Endothelial cell of umbilical vein (primary cell): ENCODE measurements around the gene MAGI1. TPM values are rescaled to one million over a fixed set of nuclear protein-coding genes. Genes with fewer than 3 reads are reported as not detected.
"Not testable (repeated sequence)": the region's sequence is repeated elsewhere in the genome, so short reads cannot be mapped to it uniquely, and the experiment has no call there.

Experiments
- BruUV-seq: library from RNA; stranded (reverse); fragments of 400-500 nt; replicated peaks from 2 replicates; lab custom pipeline; 2021; lab: Mats Ljungman, UMichigan
- CTCF ChIA-PET: fragments of 300-600, 350-600 bp; sonication (Branson Sonifier 250); formaldehyde crosslinking; loops from one replicate; lab custom pipeline; 2021; ENCODE audit warnings: antibody characterized with exemption, inconsistent platforms; lab: Charles Lee
- POLR2A ChIA-PET: fragments of 300-600, 350-600 bp; sonication (Branson Sonifier 250); formaldehyde crosslinking; loops from one replicate; lab custom pipeline; 2021; ENCODE audit warnings: antibody characterized with exemption, inconsistent platforms; lab: Charles Lee
- DNase-seq: peaks from one replicate; pipeline ENCODE4 v3.0.0-alpha.2; 2011; ENCODE audit warnings: low read depth, low spot score
- FAIRE-seq: peaks from 2 replicates; lab custom pipeline; 2011; peaks lifted over from hg19 to GRCh38; lab: Jason Lieb, UNC
- H2AFZ ChIP-seq: 2 replicates; pipeline ENCODE4 v1.6.0; 2012; ENCODE audit warnings: low read depth, low read length, control low read depth, inconsistent platforms
- H3K27ac ChIP-seq: 2 replicates; pipeline ENCODE4 v1.5.1; 2011; ENCODE audit warnings: low read depth, mild to moderate bottlenecking, control low read depth, low read length, moderate library complexity; ENCODE audit not compliant: insufficient read depth
- H3K27me3 ChIP-seq, 2 experiments: 2 replicates each; pipeline versions ENCODE4 v1.6.0 to v1.6.1; 2011; ENCODE audit warnings: low read length in 2 of 2, mixed read lengths in 1 of 2; ENCODE audit not compliant: control insufficient read depth in 2 of 2, insufficient read depth in 2 of 2
- H3K36me3 ChIP-seq, 2 experiments: 2 replicates in 1 of 2; 3 replicates in 1 of 2; pipeline ENCODE4 v1.5.1; 2011; ENCODE audit warnings: low read length in 2 of 2, mild to moderate bottlenecking in 1 of 2, moderate library complexity in 1 of 2; ENCODE audit not compliant: control insufficient read depth in 2 of 2, insufficient read depth in 2 of 2; ENCODE audit errors: extremely low read depth in 1 of 2
- H3K4me1 ChIP-seq: 3 replicates; pipeline ENCODE4 v1.5.1; 2011; ENCODE audit warnings: mild to moderate bottlenecking, low read length; ENCODE audit not compliant: control insufficient read depth, insufficient read depth; ENCODE audit errors: extremely low read depth
- H3K4me2 ChIP-seq: 2 replicates; pipeline ENCODE4 v1.6.1; 2011; ENCODE audit warnings: low read length, control low read depth, mixed read lengths; ENCODE audit not compliant: insufficient read depth
- H3K4me3 ChIP-seq, 3 experiments: fragments of 200-600 bp in 1 of 3; sonication (generic), shearing (Covaris generic) in 1 of 3; replicated peaks in 1 of 3; 2 replicates each; pipeline ENCODE4 v1.5.1; 2011 to 2016; ENCODE audit warnings: control low read depth in 3 of 3, low read length in 3 of 3, mild to moderate bottlenecking in 2 of 3, inconsistent platforms in 1 of 3, low read depth in 1 of 3, moderate library complexity in 1 of 3; ENCODE audit not compliant: insufficient read depth in 1 of 3
- H3K79me2 ChIP-seq: 2 replicates; pipeline ENCODE4 v1.6.0; 2012; ENCODE audit warnings: low read length, inconsistent platforms; ENCODE audit not compliant: control insufficient read depth, insufficient read depth
- H3K9ac ChIP-seq: replicated peaks from 2 replicates; pipeline ENCODE3; 2011; ENCODE audit warnings: low read length, control low read depth; ENCODE audit not compliant: insufficient read depth; ENCODE audit errors: extremely low read depth
- H3K9me1 ChIP-seq: replicated peaks from 3 replicates; pipeline ENCODE4 v1.6.0; 2011; ENCODE audit warnings: mild to moderate bottlenecking, low read length; ENCODE audit not compliant: control insufficient read depth, insufficient read depth; ENCODE audit errors: extremely low read depth
- H3K9me3 ChIP-seq: replicated peaks from 2 replicates; pipeline ENCODE4 v1.5.1; 2012; ENCODE audit warnings: low read length, inconsistent platforms; ENCODE audit not compliant: control insufficient read depth, insufficient read depth
- H4K20me1 ChIP-seq: replicated peaks from 2 replicates; pipeline ENCODE3; 2011; ENCODE audit warnings: mild to moderate bottlenecking, low read length; ENCODE audit not compliant: control insufficient read depth, insufficient read depth; ENCODE audit errors: extremely low read depth
- EZH2 ChIP-seq: IDR thresholded peaks from 2 replicates; pipeline ENCODE4 v1.6.1; 2012; ENCODE audit warnings: borderline replicate concordance, low read depth, mild to moderate bottlenecking, moderate library complexity, low read length, inconsistent platforms; ENCODE audit not compliant: severe bottlenecking
- FOS ChIP-seq: IDR thresholded peaks from 2 replicates; pipeline ENCODE4 v1.6.1; 2011; ENCODE audit warnings: mild to moderate bottlenecking, low read length, moderate library complexity, borderline replicate concordance; ENCODE audit not compliant: insufficient read depth
- GATA2 ChIP-seq: IDR thresholded peaks from 2 replicates; pipeline ENCODE4 v1.7.0; 2011; ENCODE audit warnings: low read depth, mild to moderate bottlenecking, moderate library complexity, mixed read lengths, low read length; ENCODE audit not compliant: insufficient read length, insufficient read depth
- JUN ChIP-seq: IDR thresholded peaks from 2 replicates; pipeline ENCODE4 v1.6.1; 2011; ENCODE audit warnings: borderline replicate concordance, low read depth; ENCODE audit not compliant: insufficient read length, insufficient read depth
- MYC ChIP-seq: IDR thresholded peaks from one replicate; pipeline ENCODE4 v1.6.1; 2011; ENCODE audit warnings: mild to moderate bottlenecking, low read depth, low read length
- POLR2A ChIP-seq: IDR thresholded peaks from 2 replicates; pipeline ENCODE4 v1.6.1; 2012; ENCODE audit warnings: low read depth, mild to moderate bottlenecking, control low read depth, low read length
- POLR2AphosphoS5 ChIP-seq: IDR thresholded peaks from 2 replicates; pipeline ENCODE4 v1.6.1; 2012; ENCODE audit warnings: low read depth, mild to moderate bottlenecking, control low read depth, low read length, moderate library complexity; ENCODE audit not compliant: insufficient read depth
- dilution Hi-C: fragments of 300-500 bp; cut with MboI; formaldehyde crosslinking; loops from one replicate; pipeline ENCODE4 v1.15.0; 2019; ENCODE audit warnings: low sequenced_read_pairs; ENCODE audit not compliant: extremely low pct_ligation_motif_present
- intact Hi-C: fragments of 100-400 bp; cut with micrococcal nuclease; formaldehyde crosslinking; loops from one replicate; pipeline ENCODE4 v1.10.0; 2022
- polyA plus RNA-seq, 4 experiments: library from polyadenylated mRNA; depleted of rRNA in 3 of 4; stranded (reverse) in 3 of 4; unstranded in 1 of 4; fragments of >200 nt; gene quantifications; 2 replicates each; pipeline versions ENCODE4 v1.2.1 to v1.2.3, GENCODE V29; 2011 to 2012; ENCODE audit warnings: missing spikeins in 1 of 4
- total RNA-seq: library from RNA; stranded (reverse); gene quantifications from 2 replicates; pipeline ENCODE4 v1.2.3, GENCODE V29; 2021
- TF ChIP-seq, protein P1 (sequence below): IDR thresholded peaks from 2 replicates; pipeline ENCODE4 v1.6.1; 2011; ENCODE audit not compliant: insufficient read depth, insufficient read length
- TF ChIP-seq, protein P2 (sequence below), 2 donors: IDR thresholded peaks; 1 replicate in 1 of 2; 2 replicates in 1 of 2; pipeline ENCODE4 v1.5.1; 2011; ENCODE audit warnings: low read length in 2 of 2, mild to moderate bottlenecking in 2 of 2, moderate library complexity in 2 of 2, control low read depth in 1 of 2, inconsistent platforms in 1 of 2, low read depth in 1 of 2; ENCODE audit not compliant: insufficient read depth in 1 of 2; ENCODE audit errors: extremely low read depth in 1 of 2

MAGI1 gene
- total and polyA plus RNA-seq, 2 donors (not counting 3 experiments of a cell fraction or from before 2014, with no cell fraction given), result 10.1 to 47.9 TPM

DNA sequence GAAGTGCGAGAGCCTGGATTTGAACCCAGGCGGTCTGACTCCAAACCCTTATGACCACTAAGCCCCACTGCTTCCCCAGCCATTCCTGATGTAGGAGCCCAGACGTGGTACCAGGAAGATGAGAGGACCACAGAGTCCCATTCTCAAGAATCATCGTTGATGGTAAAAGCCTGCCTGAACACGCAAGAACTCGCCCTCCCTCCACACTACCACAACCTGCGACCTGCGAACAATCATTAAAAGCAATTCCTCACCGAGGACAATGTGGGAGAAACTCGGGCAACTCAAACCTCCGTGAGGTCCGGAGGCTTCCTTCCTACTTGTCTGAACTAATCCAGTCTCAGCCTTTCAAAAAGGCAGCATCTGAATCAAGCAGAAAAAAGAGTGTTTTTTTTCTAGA is 10.3 kb downstream of the MAGI1 start:
- no peaks in the 10 kb centered on the region for H3K36me3 ChIP-seq
- intact Hi-C loops, result no loop called here
- FAIRE-seq (no peak), DNase-seq (no peak)
- dilution Hi-C loops, result no loop called here
- peaks cover 16% of the 10 kb centered on the region for H3K79me2 ChIP-seq
- TF ChIP-seq, protein P1, sequence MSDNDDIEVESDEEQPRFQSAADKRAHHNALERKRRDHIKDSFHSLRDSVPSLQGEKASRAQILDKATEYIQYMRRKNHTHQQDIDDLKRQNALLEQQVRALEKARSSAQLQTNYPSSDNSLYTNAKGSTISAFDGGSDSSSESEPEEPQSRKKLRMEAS, result no peak
- TF ChIP-seq GATA2, result no peak
- TF ChIP-seq POLR2A, result no peak
- TF ChIP-seq JUN, result no peak
- no peak for TF ChIP-seq POLR2AphosphoS5
- no peak for TF ChIP-seq FOS
- TF ChIP-seq EZH2, result no peak
- TF ChIP-seq, protein P2, sequence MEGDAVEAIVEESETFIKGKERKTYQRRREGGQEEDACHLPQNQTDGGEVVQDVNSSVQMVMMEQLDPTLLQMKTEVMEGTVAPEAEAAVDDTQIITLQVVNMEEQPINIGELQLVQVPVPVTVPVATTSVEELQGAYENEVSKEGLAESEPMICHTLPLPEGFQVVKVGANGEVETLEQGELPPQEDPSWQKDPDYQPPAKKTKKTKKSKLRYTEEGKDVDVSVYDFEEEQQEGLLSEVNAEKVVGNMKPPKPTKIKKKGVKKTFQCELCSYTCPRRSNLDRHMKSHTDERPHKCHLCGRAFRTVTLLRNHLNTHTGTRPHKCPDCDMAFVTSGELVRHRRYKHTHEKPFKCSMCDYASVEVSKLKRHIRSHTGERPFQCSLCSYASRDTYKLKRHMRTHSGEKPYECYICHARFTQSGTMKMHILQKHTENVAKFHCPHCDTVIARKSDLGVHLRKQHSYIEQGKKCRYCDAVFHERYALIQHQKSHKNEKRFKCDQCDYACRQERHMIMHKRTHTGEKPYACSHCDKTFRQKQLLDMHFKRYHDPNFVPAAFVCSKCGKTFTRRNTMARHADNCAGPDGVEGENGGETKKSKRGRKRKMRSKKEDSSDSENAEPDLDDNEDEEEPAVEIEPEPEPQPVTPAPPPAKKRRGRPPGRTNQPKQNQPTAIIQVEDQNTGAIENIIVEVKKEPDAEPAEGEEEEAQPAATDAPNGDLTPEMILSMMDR (IDR thresholded peaks at IDR 0.05; ENCODE audit: extremely low read depth in 1 of 2, insufficient read depth in 1 of 2, low read depth in 1 of 2, low read length in 2 of 2), result no peak
- TF ChIP-seq MYC, result no peak
- no peaks in the 10 kb centered on the region for H3K9me3 ChIP-seq
- peaks cover 8% of the 10 kb centered on the region for H4K20me1 ChIP-seq
- no peaks in the 10 kb centered on the region for H3K4me1 ChIP-seq
- no peak overlapping the region for H2AFZ ChIP-seq
- ChIA-PET CTCF (interaction anchor here (1.4 to 1.6 kb wide), 2 partner anchors 8 to 195 kb away, joined by 3 read pairs; no protein-coding TSS in a partner anchor), POLR2A (no interaction called here)
- no peak overlapping the region for H3K27ac ChIP-seq
- no peak overlapping the region for H3K9ac ChIP-seq
- H3K9me1 ChIP-seq, result no peaks in the 10 kb centered on the region
- H3K4me3 ChIP-seq, result no peak overlapping the region
- BruUV-seq, result no TSS peak
- no peak overlapping the region for H3K4me2 ChIP-seq
- no peaks in the 10 kb centered on the region for H3K27me3 ChIP-seq

DNA sequence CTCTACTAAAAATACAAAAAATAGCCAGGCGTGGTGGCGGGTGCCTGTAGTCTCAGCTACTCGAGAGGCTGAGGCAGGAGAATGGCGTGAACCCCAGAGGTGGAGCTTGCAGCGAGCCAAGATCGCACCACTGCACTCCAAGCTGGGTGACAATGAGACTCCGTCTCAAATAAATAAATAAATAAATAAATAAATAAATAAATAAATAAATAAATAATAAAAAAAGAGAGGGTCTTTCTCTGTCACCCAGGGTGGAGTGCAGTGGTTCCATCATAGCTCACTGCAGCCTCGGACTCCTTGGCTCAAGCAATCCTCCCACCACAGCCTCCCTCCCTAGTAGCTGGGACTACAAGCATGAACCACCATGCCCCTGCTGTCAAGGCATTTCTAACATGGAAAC is 11.6 kb downstream of the MAGI1 start:
- POLR2A ChIA-PET, H3K9me1 ChIP-seq, BruUV-seq, H3K9ac ChIP-seq, H4K20me1 ChIP-seq, H2AFZ ChIP-seq, dilution Hi-C loops, H3K4me1 ChIP-seq, H3K9me3 ChIP-seq, FAIRE-seq, H3K4me2 ChIP-seq, H3K4me3 ChIP-seq, H3K36me3 ChIP-seq, DNase-seq, H3K27me3 ChIP-seq, H3K27ac ChIP-seq, intact Hi-C loops: not testable (repeated sequence)
- CTCF ChIA-PET, result interaction anchor here (0.6 to 1.6 kb wide), 3 partner anchors 9 to 241 kb away, joined by 3 read pairs; no protein-coding TSS in a partner anchor
- peaks cover 13% of the 10 kb centered on the region for H3K79me2 ChIP-seq
